Measurements from ENCODE around the gene GNG12. TPM values are rescaled to one million over a fixed set of nuclear protein-coding genes. Genes with fewer than 3 reads are reported as not detected.

Gene GNG12
- total RNA-seq, 1 experiment from 2014 or later = 117 TPM

GRCh38 chr1:67809887-67810286, 23.4 kb downstream of the GNG12 start:
- Mint-ChIP-seq H3K36me3 (ENCODE audit: insufficient read depth, unreplicated experiment) (peaks cover 6% of the 10 kb centered on the region), H3K27me3 (ENCODE audit: insufficient read depth, unreplicated experiment) (no peaks in the 10 kb centered on the region), H3K4me1 (ENCODE audit: insufficient read depth, unreplicated experiment) (peaks cover 31% of the 10 kb centered on the region), H3K4me3 (ENCODE audit: unreplicated experiment) (no peak overlapping the region), H3K27ac (ENCODE audit: low read depth, unreplicated experiment) (no peak overlapping the region), H3K9me3 (ENCODE audit: unreplicated experiment) (no peaks in the 10 kb centered on the region)
- ChIA-PET CTCF (interaction anchor here (1.1 to 1.2 kb wide), 2 partner anchors 38 to 50 kb away, joined by 3 to 6 read pairs; no protein-coding TSS in a partner anchor), POLR2A (interaction anchor here (0.7 kb wide), 1 partner anchor 25 kb away, joined by 3 read pairs; no protein-coding TSS in a partner anchor)
- DNase-seq (ENCODE audit: unreplicated experiment) = no peak
- intact Hi-C loops (cut with micrococcal nuclease) = no loop called here
- no TSS peak for BruUV-seq (replicated peaks)
- TF ChIP-seq CTCF (IDR thresholded peaks at IDR 0.05; ENCODE audit: unreplicated experiment) = no peak

GRCh38 chr1:67807282-67807681, 26.0 kb downstream of the GNG12 start:
- POLR2A ChIA-PET = interaction anchor here (1.0 to 1.5 kb wide), 4 partner anchors 13 to 25 kb away, joined by 3 to 7 read pairs (median 5); no protein-coding TSS in a partner anchor
- DNase-seq (ENCODE audit: unreplicated experiment) = no peak
- intact Hi-C loops (cut with micrococcal nuclease) = no loop called here
- Mint-ChIP-seq H3K27me3 (ENCODE audit: insufficient read depth, unreplicated experiment) (no peaks in the 10 kb centered on the region), H3K27ac (ENCODE audit: low read depth, unreplicated experiment) (no peak overlapping the region), H3K36me3 (ENCODE audit: insufficient read depth, unreplicated experiment) (peaks cover 6% of the 10 kb centered on the region), H3K4me3 (ENCODE audit: unreplicated experiment) (no peak overlapping the region), H3K4me1 (ENCODE audit: insufficient read depth, unreplicated experiment) (peaks cover 44% of the 10 kb centered on the region), H3K9me3 (ENCODE audit: unreplicated experiment) (no peaks in the 10 kb centered on the region)
- CTCF ChIA-PET = no interaction called here
- no TSS peak for BruUV-seq (replicated peaks)
- no peak for TF ChIP-seq CTCF (IDR thresholded peaks at IDR 0.05; ENCODE audit: unreplicated experiment)

GRCh38 chr1:67804710-67805109, 28.6 kb downstream of the GNG12 start:
- ChIA-PET POLR2A (interaction anchor here (0.7 to 1.8 kb wide), 6 partner anchors 8 to 280 kb away, joined by 3 to 6 read pairs (median 5); no protein-coding TSS in a partner anchor), CTCF (interaction anchor here (0.8 to 1.8 kb wide), 6 partner anchors 9 to 268 kb away, joined by 3 to 7 read pairs (median 4); no protein-coding TSS in a partner anchor)
- no peak for TF ChIP-seq CTCF (IDR thresholded peaks at IDR 0.05; ENCODE audit: unreplicated experiment)
- DNase-seq (ENCODE audit: unreplicated experiment) = no peak
- no peaks in the 10 kb centered on the region for H3K27me3 Mint-ChIP-seq (ENCODE audit: insufficient read depth, unreplicated experiment)
- no peak overlapping the region for H3K27ac Mint-ChIP-seq (ENCODE audit: low read depth, unreplicated experiment)
- no peak overlapping the region for H3K4me3 Mint-ChIP-seq (ENCODE audit: unreplicated experiment)
- H3K4me1 Mint-ChIP-seq (ENCODE audit: insufficient read depth, unreplicated experiment) = peaks cover 53% of the 10 kb centered on the region
- BruUV-seq (replicated peaks) = no TSS peak
- intact Hi-C loops (cut with micrococcal nuclease) = no loop called here
- no peaks in the 10 kb centered on the region for H3K9me3 Mint-ChIP-seq (ENCODE audit: unreplicated experiment)
- peaks cover 13% of the 10 kb centered on the region for H3K36me3 Mint-ChIP-seq (ENCODE audit: insufficient read depth, unreplicated experiment)

- Mint-ChIP-seq H3K36me3 (ENCODE audit: insufficient read depth, unreplicated experiment) (peaks cover 13% of the 10 kb centered on the region), H3K4me1 (ENCODE audit: insufficient read depth, unreplicated experiment) (peaks cover 53% of the 10 kb centered on the region), H3K9me3 (ENCODE audit: unreplicated experiment) (no peaks in the 10 kb centered on the region), H3K4me3 (ENCODE audit: unreplicated experiment) (no peak overlapping the region), H3K27me3 (ENCODE audit: insufficient read depth, unreplicated experiment) (no peaks in the 10 kb centered on the region), H3K27ac (ENCODE audit: low read depth, unreplicated experiment) (no peak overlapping the region)
- no peak for DNase-seq (ENCODE audit: unreplicated experiment)
- intact Hi-C loops (cut with micrococcal nuclease) = no loop called here
- ChIA-PET POLR2A (interaction anchor here (0.6 to 1.4 kb wide), 5 partner anchors 9 to 539 kb away, joined by 3 to 6 read pairs (median 4); no protein-coding TSS in a partner anchor), CTCF (interaction anchor here (0.5 to 1.8 kb wide), 7 partner anchors 10 to 236 kb away, joined by 3 to 6 read pairs (median 4); no protein-coding TSS in a partner anchor)
- TF ChIP-seq CTCF (IDR thresholded peaks at IDR 0.05; ENCODE audit: unreplicated experiment) = no peak
- BruUV-seq (replicated peaks) = no TSS peak
Measured at GRCh38 chr1:67803380-67804279, 29.6 kb downstream of the GNG12 start.

All from MCF 10A (cell line).